ENCODE data around the gene RBM3. TPM values are rescaled to one million over a fixed set of nuclear protein-coding genes. Genes with fewer than 3 reads are reported as not detected.

RBM3 gene
- total and polyA plus RNA-seq, 2 donors (not counting 1 experiment from before 2014, with no cell fraction given): 52.7 to 464 TPM

DNA sequence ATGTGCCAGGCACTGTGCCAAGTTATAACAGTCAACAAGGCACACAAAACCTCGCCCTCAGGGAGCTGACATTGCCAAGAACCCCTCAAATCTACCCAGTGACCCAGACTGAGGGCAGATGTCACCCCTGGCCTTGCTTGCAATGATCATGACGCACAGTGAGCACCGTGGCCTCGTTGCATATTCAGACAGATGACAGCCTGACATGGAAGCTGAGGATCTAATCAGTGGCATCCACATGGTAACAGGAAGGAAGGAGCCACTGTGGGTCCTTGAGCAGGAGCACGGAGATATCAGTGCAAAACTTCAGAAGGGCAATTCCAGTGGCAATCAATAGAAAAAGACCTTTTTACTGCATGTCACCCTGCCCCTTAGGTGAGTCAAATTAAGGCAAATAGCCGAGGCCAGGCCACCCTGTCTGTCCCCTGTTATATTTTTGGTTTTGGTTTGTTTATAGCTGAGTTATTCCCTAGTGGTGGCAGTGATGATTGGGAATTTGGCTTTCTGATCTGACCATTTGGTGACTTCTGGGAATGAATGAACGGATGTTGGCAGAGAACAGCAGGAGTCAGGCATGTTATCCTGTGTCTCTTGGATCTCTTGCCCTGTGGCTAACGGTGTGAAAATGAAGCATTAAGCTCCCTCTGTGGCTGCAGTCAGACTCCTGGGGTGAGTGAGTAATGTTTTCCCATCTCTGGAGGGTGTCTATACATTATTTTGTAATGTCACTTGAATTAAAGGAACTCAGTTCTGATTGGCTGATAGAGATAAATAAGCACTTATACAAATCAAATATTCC lies 43.5 kb downstream of the RBM3 start:
- Histone ChIP-seq H3K79me2 (ENCODE audit: control insufficient read depth, insufficient read depth, low read length) (no peaks in the 10 kb centered on the region), H3K9me3 (ENCODE audit: control insufficient read depth, insufficient read depth, low read depth, low read length) (no peaks in the 10 kb centered on the region), H3K4me2 (ENCODE audit: extremely low read depth, insufficient read depth, low read length) (no peak overlapping the region), H3K27ac (ENCODE audit: insufficient read depth, low read length) (no peak overlapping the region), H3K4me3 (replicated peaks in 1 of 4; ENCODE audit: control extremely low read depth in 1 of 4, insufficient read depth in 1 of 4, low read depth in 3 of 4, low read length in 4 of 4) (no peak overlapping the region), H3K9ac (ENCODE audit: insufficient read depth, low read length) (no peak overlapping the region), H3K4me1 (ENCODE audit: control insufficient read depth, extremely low read depth, insufficient read depth, low read length) (no peaks in the 10 kb centered on the region), H3K36me3 (ENCODE audit: control insufficient read depth, insufficient read depth, low read length) (no peaks in the 10 kb centered on the region), H3K27me3 (ENCODE audit: control insufficient read depth, insufficient read depth, low read length) (no peaks in the 10 kb centered on the region), H4K20me1 (ENCODE audit: control insufficient read depth, extremely low read depth, insufficient read depth, low read length) (no peaks in the 10 kb centered on the region), H2AFZ (ENCODE audit: low read length) (no peak overlapping the region)
- peak in 1 of 2 donors; percentile 24 for DNase-seq (ENCODE audit: low read depth in 2 of 2)
- TF ChIP-seq, protein P1, sequence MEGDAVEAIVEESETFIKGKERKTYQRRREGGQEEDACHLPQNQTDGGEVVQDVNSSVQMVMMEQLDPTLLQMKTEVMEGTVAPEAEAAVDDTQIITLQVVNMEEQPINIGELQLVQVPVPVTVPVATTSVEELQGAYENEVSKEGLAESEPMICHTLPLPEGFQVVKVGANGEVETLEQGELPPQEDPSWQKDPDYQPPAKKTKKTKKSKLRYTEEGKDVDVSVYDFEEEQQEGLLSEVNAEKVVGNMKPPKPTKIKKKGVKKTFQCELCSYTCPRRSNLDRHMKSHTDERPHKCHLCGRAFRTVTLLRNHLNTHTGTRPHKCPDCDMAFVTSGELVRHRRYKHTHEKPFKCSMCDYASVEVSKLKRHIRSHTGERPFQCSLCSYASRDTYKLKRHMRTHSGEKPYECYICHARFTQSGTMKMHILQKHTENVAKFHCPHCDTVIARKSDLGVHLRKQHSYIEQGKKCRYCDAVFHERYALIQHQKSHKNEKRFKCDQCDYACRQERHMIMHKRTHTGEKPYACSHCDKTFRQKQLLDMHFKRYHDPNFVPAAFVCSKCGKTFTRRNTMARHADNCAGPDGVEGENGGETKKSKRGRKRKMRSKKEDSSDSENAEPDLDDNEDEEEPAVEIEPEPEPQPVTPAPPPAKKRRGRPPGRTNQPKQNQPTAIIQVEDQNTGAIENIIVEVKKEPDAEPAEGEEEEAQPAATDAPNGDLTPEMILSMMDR (conservative IDR thresholded peaks at IDR 0.05 in 1 of 2, IDR thresholded peaks at IDR 0.05 in 1 of 2; ENCODE audit: low read depth in 1 of 2, low read length in 2 of 2): no peak
- no peak for TF ChIP-seq EZH2 (IDR thresholded peaks at IDR 0.05; ENCODE audit: low read length, missing control alignments)

- no peak overlapping the region for H3K4me2 ChIP-seq (ENCODE audit: extremely low read depth, insufficient read depth, low read length)
- H3K27ac ChIP-seq (ENCODE audit: insufficient read depth, low read length): no peak overlapping the region
- TF ChIP-seq EZH2 (IDR thresholded peaks at IDR 0.05; ENCODE audit: low read length, missing control alignments): no peak
- TF ChIP-seq, protein P1 (conservative IDR thresholded peaks at IDR 0.05 in 1 of 2, IDR thresholded peaks at IDR 0.05 in 1 of 2; ENCODE audit: low read depth in 1 of 2, low read length in 2 of 2): no peak
- no peaks in the 10 kb centered on the region for H3K36me3 ChIP-seq (ENCODE audit: control insufficient read depth, insufficient read depth, low read length)
- no peak overlapping the region for H3K4me3 ChIP-seq (replicated peaks in 1 of 4; ENCODE audit: control extremely low read depth in 1 of 4, insufficient read depth in 1 of 4, low read depth in 3 of 4, low read length in 4 of 4)
- no peaks in the 10 kb centered on the region for H3K79me2 ChIP-seq (ENCODE audit: control insufficient read depth, insufficient read depth, low read length)
- no peaks in the 10 kb centered on the region for H3K9me3 ChIP-seq (ENCODE audit: control insufficient read depth, insufficient read depth, low read depth, low read length)
- H2AFZ ChIP-seq (ENCODE audit: low read length): no peak overlapping the region
- no peaks in the 10 kb centered on the region for H4K20me1 ChIP-seq (ENCODE audit: control insufficient read depth, extremely low read depth, insufficient read depth, low read length)
- no peaks in the 10 kb centered on the region for H3K27me3 ChIP-seq (ENCODE audit: control insufficient read depth, insufficient read depth, low read length)
- no peak for DNase-seq (ENCODE audit: low read depth in 2 of 2)
- no peaks in the 10 kb centered on the region for H3K4me1 ChIP-seq (ENCODE audit: control insufficient read depth, extremely low read depth, insufficient read depth, low read length)
- no peak overlapping the region for H3K9ac ChIP-seq (ENCODE audit: insufficient read depth, low read length)
Measured at GRCh38 chrX:48626401-48627298, 52.4 kb downstream of the RBM3 start.

Other genes starting within 250 kb of the RBM3 start
- not detected in 2 replicates for gene SSX3, start 217.8 kb upstream of the RBM3 start, total RNA-seq
- not detected in 2 replicates for gene SSX3, start 217.8 kb upstream of the RBM3 start, polyA plus RNA-seq
- gene SSX4, start 190.9 kb upstream of the RBM3 start, total RNA-seq: not detected in 2 replicates
- gene SSX4, start 190.9 kb upstream of the RBM3 start, polyA plus RNA-seq: not detected in 2 replicates
- gene SSX4B, start 162.5 kb upstream of the RBM3 start, total RNA-seq: not detected in 2 replicates
- not detected in 2 replicates for gene SSX4B, start 162.5 kb upstream of the RBM3 start, polyA plus RNA-seq
- gene SLC38A5, start 104.2 kb upstream of the RBM3 start, total RNA-seq: 21.5 and 21.8 TPM in 2 replicates
- 8.3 and 35.0 TPM in 2 replicates for gene SLC38A5, start 104.2 kb upstream of the RBM3 start, polyA plus RNA-seq
- 22.6 and 29.4 TPM in 2 replicates for gene FTSJ1, start 98.3 kb upstream of the RBM3 start, total RNA-seq
- 30.2 and 38.0 TPM in 2 replicates for gene FTSJ1, start 98.3 kb upstream of the RBM3 start, polyA plus RNA-seq
- gene PORCN, start 65.5 kb upstream of the RBM3 start, total RNA-seq: 6.2 and 11.4 TPM in 2 replicates
- 5.4 and 6.0 TPM in 2 replicates for gene PORCN, start 65.5 kb upstream of the RBM3 start, polyA plus RNA-seq
- 30.8 and 93.5 TPM in 2 replicates for gene EBP, start 52.7 kb upstream of the RBM3 start, total RNA-seq
- gene EBP, start 52.7 kb upstream of the RBM3 start, polyA plus RNA-seq: 61.0 and 68.2 TPM in 2 replicates
- 3.9 and 5.1 TPM in 2 replicates for gene TBC1D25, start 34.8 kb upstream of the RBM3 start, total RNA-seq
- gene TBC1D25, start 34.8 kb upstream of the RBM3 start, polyA plus RNA-seq: 8.5 and 9.4 TPM in 2 replicates
- gene WDR13, start 23.0 kb downstream of the RBM3 start, total RNA-seq: 98.4 and 99.7 TPM in 2 replicates
- 41.2 and 47.4 TPM in 2 replicates for gene WDR13, start 23.0 kb downstream of the RBM3 start, polyA plus RNA-seq
- under 0.01 and 0.17 TPM in 2 replicates for gene WAS, start 109.3 kb downstream of the RBM3 start, total RNA-seq
- gene WAS, start 109.3 kb downstream of the RBM3 start, polyA plus RNA-seq: 0.07 and 0.09 TPM in 2 replicates
- gene SUV39H1, start 122.2 kb downstream of the RBM3 start, total RNA-seq: 0.51 and 1.5 TPM in 2 replicates
- 2.8 and 10.3 TPM in 2 replicates for gene SUV39H1, start 122.2 kb downstream of the RBM3 start, polyA plus RNA-seq
- gene GLOD5, start 187.3 kb downstream of the RBM3 start, total RNA-seq: not detected in 2 replicates
- gene GLOD5, start 187.3 kb downstream of the RBM3 start, polyA plus RNA-seq: not detected in 2 replicates
- gene GATA1, start 212.1 kb downstream of the RBM3 start, total RNA-seq: not detected in 2 replicates
- gene GATA1, start 212.1 kb downstream of the RBM3 start, polyA plus RNA-seq: 0.07 TPM in 1 of 2 replicates, not detected in the other
- 31.3 and 32.5 TPM in 2 replicates for gene HDAC6, start 227.6 kb downstream of the RBM3 start, total RNA-seq
- 18.0 and 20.0 TPM in 2 replicates for gene HDAC6, start 227.6 kb downstream of the RBM3 start, polyA plus RNA-seq

Measured in fibroblast of lung (primary cell).